KG1 (cell line): Measurements from ENCODE around the gene TMEM50A.
"Not testable (repeated sequence)": the region's sequence is repeated elsewhere in the genome, so short reads cannot be mapped to it uniquely, and the experiment has no call there.

Source experiments
- DNase-seq: peaks from one replicate; lab custom pipeline; 2025; lab: John Stamatoyannopoulos, UW

TMEM50A gene

DNA sequence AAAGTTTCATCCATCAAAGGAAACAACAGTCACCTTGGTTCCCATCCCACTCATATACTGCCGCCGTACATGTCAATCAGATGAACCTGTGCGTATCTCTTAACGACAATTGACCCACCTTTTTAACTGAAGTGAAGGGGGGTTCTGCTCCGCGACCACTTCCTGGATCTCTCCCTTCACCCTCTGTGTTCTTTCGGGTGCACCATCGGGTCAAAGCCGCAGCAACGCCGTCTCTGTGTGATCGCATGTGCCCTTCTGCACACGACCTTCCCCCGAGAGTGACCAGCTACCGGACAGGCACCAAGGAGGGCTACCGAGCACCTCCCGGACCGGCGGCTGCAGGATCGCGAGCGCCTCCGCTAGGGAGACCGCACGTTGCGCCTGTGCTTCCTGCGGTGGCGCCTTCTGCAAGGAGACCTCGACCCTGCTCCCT is 1.2 kb upstream of the TMEM50A start:
- peak; percentile 19 for DNase-seq

DNA sequence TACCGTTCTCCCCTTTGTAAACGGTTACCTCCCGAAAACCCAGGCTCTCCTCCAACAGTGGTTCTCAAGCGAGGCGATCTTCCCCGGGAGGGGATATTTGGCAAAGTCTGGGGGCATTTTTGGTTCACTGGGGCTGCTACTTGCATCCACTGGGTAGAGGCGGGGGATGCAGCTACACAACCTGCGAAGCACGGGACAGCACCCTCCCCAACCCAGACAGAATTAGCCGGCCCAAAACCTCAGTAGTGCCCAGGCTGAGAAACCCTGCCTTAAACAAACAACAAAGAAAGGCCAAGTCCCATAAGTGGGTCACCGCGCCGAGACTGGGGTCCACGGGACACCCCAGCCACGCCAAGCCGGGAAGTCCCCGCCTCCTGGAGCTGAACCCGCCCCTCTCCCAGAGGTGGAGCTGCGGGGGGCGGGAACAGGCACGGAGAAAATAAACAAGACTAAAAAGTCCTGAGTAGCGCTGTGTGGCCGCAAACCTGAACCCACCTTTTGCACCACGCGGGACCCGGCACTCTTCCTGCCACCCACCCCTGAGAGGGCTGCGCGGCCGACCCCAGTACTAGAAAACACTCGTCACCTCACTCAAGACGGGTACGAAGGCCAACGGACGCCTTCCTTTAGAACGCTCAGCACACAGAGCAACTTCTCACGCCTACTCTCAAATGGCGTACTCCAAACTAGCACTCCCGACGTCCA is 499 bp upstream of the TMEM50A start:
- DNase-seq = not testable (repeated sequence)

DNA sequence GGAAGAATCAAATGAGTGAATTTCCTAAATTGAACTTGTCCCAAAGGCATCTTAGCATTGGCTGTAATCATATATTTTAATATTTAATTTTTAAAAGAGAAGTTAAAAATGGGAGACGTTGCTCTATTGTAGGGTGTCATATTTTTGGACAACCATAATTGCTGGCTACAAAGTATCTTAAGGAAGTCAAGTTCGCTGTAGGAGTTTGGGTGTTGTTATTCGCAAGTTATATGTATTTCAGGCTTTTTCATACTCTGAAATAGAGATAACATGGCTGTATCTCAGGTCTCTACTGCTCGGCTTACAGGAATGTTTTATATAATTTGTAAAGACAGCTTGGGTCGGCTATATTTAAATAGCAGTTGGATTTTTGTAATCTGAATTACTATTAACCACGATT is 852 bp downstream of the TMEM50A start:
- DNase-seq = no peak

DNA sequence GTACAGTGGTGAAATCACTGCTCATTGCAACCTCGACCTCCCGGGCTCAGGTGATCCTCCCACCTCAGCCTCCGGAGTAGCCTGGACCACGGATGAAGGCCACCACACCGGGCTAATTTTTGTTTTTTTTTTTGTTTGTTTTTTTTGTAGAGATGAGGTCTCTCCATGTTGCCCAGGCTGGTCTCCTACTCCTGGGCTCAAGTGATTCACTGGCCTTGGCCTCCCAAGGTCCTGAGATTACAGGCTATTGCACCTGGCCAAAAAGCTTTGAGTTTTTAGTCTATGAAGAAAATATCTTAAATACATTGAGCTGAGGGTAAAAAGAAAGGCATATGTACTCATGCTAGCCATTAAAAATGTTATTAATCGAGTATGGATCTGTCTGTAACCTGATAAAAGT is 3.6 kb downstream of the TMEM50A start:
- DNase-seq = no peak

DNA sequence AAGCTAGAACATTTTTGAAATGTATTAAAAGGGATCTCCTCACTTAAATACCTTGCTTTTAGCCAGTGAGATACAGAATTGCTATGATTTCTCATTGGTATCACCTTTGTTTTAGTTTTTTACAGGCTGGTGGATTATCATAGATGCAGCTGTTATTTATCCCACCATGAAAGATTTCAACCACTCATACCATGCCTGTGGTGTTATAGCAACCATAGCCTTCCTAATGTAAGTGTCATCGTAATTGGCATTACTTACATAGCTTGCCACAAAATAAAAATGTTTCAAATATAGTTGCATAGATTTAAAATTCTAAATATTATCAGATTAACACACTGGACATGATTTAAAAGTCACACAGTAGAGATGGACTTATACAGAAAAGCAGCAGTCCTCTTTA is 4.7 kb downstream of the TMEM50A start:
- DNase-seq = no peak

DNA sequence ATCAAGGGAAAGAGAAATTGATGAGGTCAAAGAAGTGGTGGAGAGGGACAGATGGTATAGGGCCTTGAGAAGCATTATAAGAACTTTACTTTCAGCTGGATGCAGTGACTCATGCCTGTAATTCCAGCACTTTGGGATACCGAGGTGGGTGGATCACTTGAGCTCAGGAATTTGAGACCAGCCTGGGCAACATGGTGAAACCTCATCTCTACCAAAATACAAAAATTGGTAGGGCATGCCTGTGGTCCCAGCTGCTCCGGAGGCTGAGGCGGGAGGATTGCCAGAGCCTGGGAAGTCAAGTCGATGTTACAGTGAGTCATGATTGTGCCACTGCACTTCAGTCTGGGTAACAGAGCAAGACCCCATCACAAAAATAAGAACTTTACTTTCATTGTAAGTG is 5.7 kb downstream of the TMEM50A start:
- DNase-seq = no peak

DNA sequence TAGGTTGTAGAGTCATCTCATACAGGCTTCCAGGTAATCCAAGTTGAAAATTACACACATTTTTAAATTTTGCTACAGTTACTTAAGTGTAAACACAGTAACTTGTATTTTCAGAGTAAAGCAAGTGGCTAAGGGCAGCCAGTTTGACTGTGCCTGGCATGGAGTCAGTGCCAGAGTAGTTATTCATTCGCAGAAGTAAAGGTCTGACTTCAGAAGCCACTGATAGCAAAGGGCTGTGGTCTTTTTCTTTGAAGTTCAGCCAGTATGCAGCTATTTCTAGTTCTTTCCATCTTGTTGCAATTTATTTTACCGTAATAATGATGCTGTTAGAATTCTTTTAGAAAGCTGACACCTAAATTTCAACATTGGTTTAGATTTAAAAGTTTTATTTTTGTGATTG is 9.4 kb downstream of the TMEM50A start:
- no peak for DNase-seq

DNA sequence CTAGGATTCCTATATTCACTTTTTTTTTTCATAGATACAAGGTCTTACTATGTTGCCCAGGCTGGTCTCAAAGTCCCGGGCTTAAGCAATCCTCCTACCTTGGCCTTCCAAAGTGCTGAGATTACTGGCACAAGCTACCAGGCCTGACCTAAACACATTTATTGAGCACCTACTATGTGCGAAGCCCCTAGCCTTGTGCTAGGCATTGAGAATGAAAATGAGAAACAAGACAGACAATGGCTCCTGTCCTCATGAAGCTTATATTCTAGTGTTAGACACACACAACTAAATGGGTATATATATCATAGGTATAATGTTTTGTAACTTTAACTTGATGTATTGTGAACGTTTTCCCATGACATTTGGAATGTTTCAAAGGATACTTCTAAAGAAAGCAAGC is 11.5 kb downstream of the TMEM50A start:
- no peak for DNase-seq

DNA sequence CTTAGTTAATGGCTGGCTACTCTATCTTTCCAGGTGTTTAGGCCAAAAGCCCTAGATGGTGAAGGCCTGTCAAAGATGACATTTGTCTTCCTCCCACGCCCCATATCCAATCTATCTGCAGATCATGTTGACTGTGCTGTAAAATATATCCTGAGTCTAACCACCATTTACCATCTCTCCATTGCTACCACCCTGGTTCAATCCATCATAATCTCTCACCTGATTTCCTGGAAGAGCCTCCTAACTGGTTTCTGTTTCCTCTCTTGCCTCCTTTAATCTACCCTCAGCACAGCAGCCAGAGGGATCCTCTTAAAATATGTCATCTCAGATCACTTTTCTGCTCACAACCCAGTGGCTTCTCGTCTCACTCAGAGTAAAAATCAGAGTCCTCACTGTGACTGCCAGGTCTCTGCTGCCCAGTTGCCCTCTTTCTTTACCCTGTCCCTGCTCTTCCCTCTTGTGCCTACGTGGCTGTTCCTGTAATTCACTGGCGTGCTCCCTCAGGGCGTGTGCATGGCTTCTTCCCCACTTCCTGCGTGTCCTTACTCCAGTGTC is 17.8 kb downstream of the TMEM50A start:
- DNase-seq = no peak

DNA sequence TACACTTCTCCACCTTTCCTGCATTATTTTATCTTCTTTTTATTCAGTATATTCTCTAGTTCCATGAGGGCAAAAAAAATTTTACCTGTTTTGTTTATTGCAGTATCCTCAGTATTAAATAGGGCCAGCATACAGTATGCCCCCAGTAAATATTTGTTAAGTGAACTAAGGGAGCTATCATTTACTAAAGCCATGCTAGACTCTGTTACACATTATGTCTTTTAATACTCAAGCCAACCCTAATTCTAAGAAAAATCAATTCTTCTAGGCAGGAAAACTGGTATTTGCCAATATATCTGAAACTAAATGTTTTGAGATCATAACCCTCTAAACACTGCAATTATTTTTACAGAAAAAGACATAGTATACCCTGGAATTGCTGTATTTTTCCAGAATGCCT is 18.3 kb downstream of the TMEM50A start:
- DNase-seq = no peak

DNA sequence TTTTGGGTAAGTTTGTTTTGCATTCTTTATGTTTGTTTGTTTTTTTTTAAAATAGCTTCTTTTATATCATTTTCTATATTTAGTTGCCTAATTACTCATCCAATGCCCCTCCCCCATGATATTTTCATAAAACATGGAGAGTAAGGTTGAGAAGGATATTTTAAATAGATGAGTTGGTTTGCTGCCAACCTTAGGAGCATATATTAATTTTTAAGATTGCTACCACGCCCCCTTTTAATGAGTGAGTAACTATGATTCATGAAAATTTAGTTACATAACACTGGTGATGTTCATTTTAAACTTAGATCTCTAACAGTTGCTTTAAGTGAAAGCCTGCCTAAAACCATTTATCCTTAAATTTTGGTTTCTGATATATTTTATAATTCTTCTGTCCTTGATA is 18.7 kb downstream of the TMEM50A start:
- DNase-seq = no peak

DNA sequence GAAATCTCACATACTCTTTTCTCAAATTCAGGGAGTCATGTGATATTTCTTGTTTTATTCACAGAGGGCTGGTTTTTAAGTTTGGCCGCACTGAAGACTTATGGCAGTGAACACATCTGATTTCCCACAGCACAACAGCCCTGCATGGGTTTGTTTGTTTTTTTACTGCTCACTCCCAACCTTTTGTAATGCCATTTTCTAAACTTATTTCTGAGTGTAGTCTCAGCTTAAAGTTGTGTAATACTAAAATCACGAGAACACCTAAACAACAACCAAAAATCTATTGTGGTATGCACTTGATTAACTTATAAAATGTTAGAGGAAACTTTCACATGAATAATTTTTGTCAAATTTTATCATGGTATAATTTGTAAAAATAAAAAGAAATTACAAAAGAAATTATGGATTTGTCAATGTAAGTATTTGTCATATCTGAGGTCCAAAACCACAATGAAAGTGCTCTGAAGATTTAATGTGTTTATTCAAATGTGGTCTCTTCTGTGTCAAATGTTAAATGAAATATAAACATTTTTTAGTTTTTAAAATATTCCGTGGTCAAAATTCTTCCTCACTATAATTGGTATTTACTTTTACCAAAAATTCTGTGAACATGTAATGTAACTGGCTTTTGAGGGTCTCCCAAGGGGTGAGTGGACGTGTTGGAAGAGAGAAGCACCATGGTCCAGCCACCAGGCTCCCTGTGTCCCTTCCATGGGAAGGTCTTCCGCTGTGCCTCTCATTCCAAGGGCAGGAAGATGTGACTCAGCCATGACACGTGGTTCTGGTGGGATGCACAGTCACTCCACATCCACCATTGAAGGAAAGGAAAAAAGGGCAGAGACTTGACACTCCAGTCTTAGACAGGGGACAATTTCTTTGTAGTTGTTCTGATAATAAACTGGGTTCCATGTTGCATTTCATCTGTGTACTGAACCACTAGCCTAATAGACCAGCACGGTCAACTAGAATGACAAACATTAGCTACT is 22.8 kb downstream of the TMEM50A start:
- DNase-seq = no peak

DNA sequence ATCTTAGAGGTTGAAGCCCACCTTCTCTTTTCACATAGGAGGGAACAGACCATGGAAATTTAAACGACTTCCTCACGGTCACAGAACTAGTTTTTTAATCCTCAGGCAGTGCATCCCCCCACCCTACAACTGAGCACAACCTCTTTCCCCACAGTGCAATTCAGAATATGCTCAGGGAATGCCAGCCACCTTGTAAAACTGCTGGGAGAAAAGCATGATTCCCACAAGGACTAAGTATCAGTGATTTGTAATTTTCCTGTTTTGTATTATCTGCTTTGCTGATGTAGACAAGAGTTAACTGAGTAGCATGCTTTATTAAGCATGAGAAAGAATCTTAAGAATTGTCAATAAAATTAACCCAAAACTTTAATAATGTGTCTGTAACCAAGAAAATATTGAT is 23.8 kb downstream of the TMEM50A start:
- DNase-seq = no peak

DNA sequence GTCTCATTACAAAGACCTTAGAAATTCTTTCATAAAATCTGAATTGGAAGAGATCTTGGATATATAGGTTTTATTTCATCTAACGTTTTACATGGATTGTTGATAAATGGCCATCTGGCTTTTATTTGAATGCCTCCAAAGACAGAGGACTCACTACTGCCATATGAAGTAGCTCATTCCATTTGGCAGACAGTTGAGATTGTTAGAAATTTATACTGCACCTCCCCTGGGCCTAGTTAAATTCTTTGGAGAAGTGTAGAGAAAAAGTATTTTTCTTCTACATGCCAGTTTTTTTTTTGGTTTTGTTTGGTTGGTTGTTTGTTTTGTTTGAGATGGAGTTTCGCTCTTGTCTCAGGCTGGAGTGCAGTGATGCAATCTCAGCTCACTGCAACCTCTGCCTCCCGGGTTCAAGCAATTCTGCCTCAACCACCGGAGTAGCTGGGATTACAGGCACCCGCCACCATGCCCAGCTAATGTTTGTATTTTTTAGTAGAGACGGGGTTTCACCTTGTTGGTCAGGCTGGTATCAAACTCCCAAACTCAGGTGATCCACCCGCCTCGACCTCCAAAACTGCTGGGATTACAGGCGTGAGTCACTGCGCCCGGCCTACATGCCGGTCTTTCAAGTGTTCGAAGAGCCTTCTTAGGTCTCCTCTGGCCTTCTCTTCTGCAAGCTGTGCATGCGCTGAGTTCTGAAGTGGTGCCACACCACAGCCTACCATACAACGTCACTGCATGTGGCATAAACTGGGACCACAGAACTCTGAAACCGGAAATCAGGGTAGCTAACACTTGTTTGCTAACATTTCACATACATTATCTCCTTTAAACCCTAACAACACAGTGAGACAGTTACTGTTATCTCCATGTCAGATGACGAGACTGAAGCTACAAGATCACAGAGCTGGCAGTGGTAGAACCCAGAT is 24.8 kb downstream of the TMEM50A start:
- DNase-seq = not testable (repeated sequence)

DNA sequence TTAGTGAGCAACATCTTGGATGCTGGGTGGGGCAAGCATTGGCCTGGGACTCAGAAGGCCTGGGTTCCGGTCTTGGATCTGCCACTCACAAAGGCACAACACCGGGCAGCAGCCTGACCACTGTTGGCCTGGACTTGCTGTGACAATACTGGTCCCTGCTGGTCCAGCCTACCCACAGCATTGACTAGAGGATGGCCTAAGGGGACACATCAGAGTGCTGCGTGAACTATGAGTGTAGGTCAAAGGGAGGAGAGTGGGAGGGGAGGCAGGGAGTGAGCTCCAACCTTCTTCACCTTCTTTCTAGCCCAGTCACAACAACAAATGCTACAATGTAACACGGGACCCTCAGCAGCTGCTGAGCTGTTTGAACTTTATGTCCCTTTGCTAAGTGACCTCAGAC is 31.1 kb downstream of the TMEM50A start:
- no peak for DNase-seq

DNA sequence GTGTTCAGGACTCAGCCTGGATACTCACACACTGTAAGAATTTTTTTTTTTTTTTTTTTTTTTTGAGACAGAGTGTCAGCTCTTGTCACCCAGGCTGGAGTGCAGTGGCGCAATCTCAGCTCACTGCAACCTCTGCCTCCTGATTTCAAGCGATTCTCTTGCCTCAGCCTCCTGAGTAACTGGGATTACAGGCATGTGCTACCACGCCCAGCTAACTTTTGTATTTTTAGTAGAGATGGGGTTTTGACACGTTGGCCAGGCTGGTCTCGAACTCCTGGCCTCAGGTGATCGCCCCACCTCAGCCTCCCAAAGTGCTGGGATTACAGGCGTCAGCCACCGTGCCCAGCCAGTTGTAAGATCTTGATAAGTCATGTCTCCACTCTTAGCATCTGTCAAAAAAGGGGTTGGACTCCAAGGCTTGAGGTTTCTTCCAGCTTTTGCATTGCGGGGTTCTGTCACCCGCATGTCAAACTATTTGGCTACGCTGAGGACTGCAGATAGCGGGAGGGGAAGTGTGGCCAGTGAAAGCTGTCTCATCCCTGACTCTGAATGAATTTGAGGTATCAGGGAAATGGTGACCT is 31.6 kb downstream of the TMEM50A start:
- DNase-seq = not testable (repeated sequence)

DNA sequence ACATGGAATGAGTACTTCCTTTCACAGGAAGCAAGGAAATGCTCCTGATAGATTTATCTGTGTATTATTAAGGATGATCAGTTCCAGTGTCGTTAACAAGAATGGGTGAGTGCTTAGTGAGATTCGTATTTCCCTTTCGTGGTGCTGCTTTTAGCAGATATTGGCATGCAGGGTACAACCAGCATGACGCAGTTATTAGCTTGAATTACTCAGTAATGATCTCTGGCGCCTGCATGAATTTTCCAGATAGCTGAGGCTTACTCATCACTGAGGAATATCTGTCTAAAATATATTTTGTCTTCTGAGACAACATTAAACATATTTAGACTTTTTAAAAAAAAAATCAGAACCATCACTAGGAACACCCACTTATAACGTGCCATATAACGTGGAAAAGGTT is 33.6 kb downstream of the TMEM50A start:
- not testable (repeated sequence) for DNase-seq

DNA sequence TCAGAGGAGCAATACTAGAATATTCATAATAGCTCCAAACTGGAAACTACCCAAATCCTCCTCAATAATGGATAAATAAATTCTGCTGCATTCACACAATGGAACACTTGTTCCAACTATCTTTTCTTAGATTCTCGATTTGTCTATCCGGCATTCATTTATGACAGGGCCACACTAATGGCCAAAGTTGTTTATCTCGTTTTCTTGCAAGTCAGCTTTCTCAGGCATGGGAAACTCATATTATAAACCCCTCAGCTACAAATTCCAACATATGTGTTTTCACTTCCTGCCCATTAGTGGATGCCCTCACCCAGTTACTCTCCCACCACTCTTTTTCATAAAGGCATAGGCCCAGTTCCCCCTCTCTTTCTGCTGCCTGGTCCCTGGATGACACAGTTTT is 40.2 kb downstream of the TMEM50A start:
- not testable (repeated sequence) for DNase-seq

DNA sequence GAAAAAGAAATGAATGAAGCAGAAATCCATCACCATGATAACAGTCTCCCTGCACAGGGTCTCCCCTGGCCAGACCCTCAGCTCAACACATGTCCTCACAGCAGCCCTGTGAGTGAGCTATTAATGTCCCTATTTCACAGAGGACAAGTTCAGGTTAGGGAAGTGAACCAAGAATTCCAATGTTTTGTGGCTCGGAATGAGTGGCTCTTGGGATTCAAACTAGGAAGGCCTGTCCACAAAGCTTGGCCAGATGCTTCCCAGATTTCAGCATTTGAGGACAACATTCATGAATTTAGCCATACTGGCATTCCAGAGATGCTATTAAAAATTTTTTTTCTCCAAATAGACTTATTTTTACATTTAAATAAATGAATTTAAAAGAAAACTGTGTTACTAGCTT is 44.4 kb downstream of the TMEM50A start:
- DNase-seq = not testable (repeated sequence)

DNA sequence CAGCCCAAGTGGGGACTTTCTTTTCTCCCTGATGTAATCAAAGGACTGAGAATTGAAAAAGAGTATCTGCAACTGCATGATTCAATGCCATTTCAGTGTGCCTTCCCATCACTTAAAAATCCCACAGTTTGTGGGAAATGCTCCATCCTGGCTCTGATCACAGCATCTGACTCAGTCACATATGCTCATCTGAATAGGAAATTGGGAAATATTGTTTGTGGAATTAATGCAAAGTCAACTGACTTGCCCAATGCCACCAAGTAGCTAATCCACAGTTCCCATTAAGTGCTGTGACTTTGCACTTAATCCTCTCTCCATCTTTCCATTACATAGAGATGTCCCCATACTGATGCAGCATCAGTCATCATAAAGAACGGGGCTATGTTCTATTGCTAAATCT is 45.0 kb downstream of the TMEM50A start:
- not testable (repeated sequence) for DNase-seq

DNA sequence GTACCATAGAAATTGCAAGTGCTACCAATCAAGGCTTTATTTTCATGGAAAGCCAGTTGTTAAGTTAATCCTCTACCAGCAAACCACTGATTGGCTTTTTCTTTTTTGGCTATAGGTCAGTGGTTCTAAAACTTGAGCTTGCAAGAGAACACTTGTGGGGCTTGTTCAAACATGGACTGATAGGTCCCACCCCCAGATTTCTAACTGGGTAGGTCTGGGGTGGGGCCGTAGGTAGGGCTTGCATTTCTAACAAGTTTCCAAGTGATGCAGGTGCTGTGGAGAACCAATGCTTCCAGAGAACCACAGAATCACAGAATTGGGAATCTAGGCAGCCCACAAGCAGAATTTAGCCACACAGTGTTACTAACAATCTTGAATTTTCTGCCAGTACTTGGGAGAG is 45.7 kb downstream of the TMEM50A start:
- DNase-seq = not testable (repeated sequence)
